Measurements from ENCODE around the gene ANTXR1.

ANTXR1 gene

DNA sequence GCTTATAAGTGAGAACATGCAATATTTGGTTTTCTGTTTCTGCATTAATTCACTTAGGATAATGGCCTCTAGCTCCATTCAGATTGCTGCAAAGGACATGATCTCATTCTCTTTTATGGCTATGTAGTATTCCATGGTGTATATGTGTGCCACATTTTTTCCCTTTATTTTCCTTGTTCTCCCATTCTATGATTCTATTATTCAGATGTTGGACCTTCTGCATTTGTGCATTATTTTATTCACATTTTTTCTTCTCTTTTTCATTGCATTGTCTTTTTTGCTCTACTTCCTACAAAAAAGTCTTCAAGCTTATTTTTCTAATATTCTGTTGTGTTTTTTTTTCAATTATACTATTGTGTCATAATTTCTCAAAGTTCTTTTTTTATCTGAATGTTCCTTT, 11.1 kb upstream of the ANTXR1 start:
- TF ChIP-seq, protein P1, sequence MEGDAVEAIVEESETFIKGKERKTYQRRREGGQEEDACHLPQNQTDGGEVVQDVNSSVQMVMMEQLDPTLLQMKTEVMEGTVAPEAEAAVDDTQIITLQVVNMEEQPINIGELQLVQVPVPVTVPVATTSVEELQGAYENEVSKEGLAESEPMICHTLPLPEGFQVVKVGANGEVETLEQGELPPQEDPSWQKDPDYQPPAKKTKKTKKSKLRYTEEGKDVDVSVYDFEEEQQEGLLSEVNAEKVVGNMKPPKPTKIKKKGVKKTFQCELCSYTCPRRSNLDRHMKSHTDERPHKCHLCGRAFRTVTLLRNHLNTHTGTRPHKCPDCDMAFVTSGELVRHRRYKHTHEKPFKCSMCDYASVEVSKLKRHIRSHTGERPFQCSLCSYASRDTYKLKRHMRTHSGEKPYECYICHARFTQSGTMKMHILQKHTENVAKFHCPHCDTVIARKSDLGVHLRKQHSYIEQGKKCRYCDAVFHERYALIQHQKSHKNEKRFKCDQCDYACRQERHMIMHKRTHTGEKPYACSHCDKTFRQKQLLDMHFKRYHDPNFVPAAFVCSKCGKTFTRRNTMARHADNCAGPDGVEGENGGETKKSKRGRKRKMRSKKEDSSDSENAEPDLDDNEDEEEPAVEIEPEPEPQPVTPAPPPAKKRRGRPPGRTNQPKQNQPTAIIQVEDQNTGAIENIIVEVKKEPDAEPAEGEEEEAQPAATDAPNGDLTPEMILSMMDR (IDR thresholded peaks at IDR 0.05; ENCODE audit: borderline replicate concordance, insufficient read depth, low read depth, low read length): no peak
- no peak overlapping the region for H3K4me3 ChIP-seq (ENCODE audit: low read depth, low read length)

DNA sequence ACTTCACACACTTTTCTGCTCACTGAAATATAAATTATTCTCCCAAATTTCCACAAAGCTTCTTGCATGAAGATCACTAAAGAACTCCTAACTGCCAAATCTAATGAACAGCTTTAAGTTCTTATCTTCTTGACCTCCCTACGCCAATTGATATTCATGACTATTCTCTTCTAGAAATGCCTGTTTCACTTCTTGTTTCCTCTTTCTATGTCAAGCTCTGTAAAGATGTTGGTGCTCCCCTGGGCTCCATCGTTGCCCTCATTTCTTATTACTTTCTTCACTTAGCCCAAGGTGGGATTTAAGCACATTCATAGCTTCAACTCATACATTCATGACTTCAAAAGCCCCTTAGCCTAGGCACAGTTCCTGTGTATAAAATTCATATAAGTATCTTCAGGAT, 9.2 kb upstream of the ANTXR1 start:
- no peak overlapping the region for H3K4me3 ChIP-seq (ENCODE audit: low read depth, low read length)
- TF ChIP-seq, protein P1 (IDR thresholded peaks at IDR 0.05; ENCODE audit: borderline replicate concordance, insufficient read depth, low read depth, low read length): no peak

DNA sequence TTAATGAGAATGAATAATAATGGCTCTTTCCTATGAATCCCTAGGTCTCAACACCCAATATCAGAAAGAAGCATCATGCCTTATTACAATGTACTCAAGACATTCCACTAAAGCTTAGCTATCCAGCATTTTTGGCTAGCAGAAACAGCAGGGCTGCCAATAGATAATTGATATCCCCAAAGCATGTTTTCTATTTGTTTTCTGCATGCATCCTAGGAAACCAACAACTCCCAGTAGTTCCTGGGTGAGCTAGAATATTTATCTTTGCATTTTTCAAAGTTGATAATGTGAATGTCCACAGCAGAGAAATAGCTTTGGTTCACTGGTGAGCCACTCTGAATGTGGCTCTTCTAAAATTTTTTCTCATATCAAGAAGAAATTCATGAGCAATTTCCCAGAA, 5.8 kb upstream of the ANTXR1 start:
- H3K4me3 ChIP-seq (ENCODE audit: low read depth, low read length): no peak overlapping the region
- TF ChIP-seq, protein P1 (IDR thresholded peaks at IDR 0.05; ENCODE audit: borderline replicate concordance, insufficient read depth, low read depth, low read length): no peak

DNA sequence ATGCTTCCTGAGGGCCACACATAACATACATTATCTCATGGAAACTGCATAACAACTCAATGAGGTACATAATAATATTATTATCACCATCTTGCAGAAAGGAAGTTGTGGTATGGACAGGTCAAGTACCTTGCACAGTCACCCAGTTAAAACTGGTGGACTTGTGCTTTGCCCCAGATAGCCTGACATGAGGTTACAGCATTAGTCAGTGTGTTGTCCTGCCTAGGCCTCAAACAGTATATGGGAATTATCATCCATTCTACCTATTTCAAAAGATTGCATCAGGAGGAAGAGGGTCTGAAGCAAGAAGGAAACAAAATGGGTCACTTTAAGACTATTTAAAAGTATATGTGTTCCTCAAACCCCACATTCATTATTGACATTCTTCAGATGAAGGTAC, 5.4 kb upstream of the ANTXR1 start:
- TF ChIP-seq, protein P1 (IDR thresholded peaks at IDR 0.05; ENCODE audit: borderline replicate concordance, insufficient read depth, low read depth, low read length): no peak
- no peak overlapping the region for H3K4me3 ChIP-seq (ENCODE audit: low read depth, low read length)

DNA sequence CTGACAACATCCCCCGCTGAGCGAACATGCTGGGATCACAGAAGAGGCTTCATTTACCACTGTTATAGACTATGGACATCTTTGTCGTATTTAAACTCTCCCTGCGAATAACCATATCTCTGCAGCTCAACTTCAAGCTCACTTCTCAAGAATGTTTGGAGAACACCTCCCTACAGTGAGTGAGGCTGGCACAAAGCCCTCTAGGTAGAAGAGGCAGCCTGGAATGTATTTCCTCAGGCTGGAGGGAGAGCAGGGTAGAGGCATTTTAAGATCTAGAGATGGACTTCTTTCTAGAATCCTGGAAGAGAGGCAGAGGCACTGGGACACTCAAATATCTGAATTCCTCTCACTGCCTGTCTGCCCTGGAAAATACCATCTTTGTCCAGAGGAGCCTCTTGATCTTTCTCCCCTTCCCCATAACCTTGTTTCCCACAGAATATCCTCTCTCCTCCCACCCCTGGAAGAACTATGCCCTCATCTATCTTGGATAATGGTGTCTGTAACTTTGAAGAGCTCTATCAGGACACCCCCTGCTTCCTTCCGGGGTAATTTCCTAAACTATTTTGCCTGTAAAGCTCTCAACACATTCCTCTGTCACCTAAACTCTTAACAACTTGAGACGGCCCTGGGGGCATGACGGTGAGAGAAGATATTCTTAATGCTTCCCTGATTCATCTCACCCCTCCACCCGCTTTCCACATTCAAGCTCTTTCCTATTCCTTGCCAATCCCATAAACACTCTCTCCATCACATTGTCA, 2.4 kb upstream of the ANTXR1 start:
- TF ChIP-seq, protein P1 (IDR thresholded peaks at IDR 0.05; ENCODE audit: borderline replicate concordance, insufficient read depth, low read depth, low read length): no peak
- H3K4me3 ChIP-seq (ENCODE audit: low read depth, low read length): no peak overlapping the region

DNA sequence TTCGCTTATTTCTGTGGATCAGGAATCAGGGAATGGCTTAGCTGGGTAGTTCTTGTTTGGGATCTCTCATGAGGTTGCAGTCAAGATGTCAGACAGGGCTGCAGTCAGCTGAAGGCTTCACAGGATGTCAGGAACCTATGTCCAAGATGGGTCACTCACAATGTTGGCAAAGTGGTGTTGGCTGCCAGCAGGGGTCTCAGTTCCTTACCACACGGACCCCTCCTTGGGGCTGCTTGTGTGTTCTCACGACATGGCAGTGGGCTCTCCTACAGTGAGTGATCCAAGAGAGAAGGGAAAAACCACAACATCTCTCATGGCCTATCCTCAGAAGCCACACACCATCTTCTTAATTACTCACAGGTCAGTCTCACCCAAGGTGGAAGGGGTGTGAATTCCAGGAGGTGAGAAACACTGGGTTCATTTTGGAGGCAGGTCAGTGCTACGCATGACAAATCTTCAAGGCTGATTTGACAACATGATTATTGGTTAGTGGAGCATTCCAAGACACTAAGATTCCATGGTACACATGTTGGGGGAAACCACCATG, 1.3 kb upstream of the ANTXR1 start:
- TF ChIP-seq, protein P1 (IDR thresholded peaks at IDR 0.05; ENCODE audit: borderline replicate concordance, insufficient read depth, low read depth, low read length): no peak
- no peak overlapping the region for H3K4me3 ChIP-seq (ENCODE audit: low read depth, low read length)

Data from GM12875 (cell line).